GM19452 (cell line): ENCODE data around the gene TRPM1.

ENCODE experiments used
- ATAC-seq: cut with Tn5 transposase; IDR thresholded peaks from one replicate; pipeline ENCODE4 v1.9.1; 2021; ENCODE audit not compliant: unreplicated experiment

TRPM1 gene

GRCh38 chr15:31101262-31102038, at the start of gene TRPM1:
TRPM1 (minus strand) TSS chr15:31101725; CDS start chr15:31081355, 20,370 bp downstream.
- ATAC-seq, result no peak

GRCh38 chr15:31150732-31151231, 49.3 kb upstream of the TRPM1 start:
- ATAC-seq, result no peak

GRCh38 chr15:31149987-31150386, 48.5 kb upstream of the TRPM1 start:
- ATAC-seq, result no peak

DNA sequence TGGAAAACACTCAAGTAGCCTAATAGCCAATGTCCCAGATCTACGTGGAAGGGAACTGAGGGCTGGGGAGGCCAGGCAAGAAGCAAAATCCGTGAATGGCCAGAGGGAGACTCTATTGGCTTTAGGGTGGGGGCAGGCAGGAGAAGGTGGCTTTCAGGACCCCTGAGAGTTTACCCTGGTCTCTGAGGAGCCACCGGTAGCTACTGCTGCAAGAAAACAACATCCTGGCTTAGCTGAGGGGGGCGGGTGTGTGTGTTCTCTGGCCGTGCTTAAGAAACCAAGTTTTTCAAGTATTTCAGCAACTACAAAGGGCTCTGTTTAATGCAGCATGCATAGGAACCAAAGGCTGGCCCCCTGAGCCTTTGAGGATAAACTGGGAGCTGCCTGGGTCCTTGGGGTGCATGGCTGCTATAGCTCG, 47.6 kb upstream of the TRPM1 start:
- ATAC-seq, result no peak

DNA sequence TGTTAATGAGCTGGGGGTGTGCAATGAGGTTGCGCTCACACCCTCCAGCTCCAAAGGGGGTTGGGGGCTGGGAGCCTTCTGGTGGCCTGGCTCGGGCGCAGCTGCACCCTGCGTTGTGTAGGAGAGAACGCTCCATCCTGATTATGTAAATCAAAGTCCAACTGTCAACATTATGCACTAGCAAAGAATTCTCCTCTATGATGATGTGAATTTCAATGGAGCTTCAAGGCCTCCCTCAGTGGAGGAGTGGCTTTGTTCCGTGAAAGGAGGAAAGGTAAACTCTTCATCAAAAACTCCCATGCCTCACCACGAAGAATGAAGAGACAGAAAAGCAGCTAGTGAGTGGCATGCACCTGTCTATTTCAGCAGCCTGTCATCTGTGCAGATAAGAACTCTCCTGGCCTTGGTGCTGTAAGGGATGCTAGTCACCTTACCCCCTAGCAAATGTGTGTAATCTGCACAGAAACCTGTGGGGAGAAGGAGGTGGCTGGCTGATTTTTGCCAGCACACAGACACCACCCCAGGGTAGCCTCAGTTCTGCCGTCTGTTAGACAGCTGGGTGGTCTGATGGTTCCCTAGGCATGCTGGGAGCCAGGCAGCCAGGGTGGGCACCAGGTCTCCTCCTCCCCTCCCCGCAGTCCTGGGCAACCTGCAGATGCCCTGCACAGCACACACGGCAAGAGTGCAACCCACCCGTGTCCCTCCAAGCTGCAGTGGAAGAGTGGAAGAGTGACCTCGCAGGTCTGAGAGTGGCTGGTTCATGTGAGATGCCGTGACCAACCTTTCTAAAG, 47.0 kb upstream of the TRPM1 start:
- no peak for ATAC-seq

DNA sequence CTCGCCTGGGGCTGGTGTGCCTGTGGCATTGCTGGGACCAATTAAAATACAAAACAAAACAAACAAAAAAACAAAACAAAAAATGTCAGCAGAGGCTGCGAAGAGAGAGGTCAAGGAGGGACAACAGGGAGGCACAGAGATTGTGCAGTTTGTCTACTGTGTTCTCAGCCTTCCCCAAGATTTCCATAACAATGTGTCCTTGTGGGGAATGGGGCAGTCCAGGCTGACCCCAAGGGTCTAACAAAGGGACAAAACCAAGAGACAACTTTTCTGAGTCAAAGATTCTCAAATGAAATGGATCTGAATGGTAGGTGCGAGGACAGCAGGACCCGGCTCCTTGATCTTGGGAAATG, 46.4 kb upstream of the TRPM1 start:
- ATAC-seq, result no peak

- ATAC-seq, result no peak
Observed at GRCh38 chr15:31147456-31147855, 45.9 kb upstream of the TRPM1 start.

DNA sequence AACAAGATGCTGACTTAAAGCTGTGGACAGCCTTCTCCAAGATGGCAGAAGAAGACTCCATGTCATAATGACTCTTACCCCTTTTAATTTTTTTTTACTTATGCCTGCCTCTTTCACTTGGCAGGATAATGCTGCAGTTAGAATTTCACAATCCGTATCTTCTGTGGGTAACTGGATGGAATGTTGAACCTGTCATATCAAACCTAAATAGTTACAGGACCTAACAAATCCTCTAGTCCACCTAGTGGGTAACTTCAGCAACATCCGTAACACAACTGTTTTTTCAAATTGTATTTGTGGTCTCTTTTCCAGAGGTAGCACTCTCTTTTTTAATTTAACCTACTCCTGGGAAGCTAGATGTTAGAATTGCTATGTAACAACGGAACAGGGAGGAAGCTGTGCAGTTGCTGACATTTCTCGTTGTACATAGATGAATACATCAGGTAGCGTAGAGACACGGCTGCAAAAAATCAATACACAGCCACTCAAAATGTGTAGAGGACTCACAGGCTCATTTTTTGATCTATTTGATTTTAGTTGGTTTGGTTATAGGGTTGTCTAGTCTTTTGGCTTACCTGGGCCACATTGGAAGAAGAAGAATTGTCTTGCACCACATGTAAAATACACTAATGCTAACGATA, 43.9 kb upstream of the TRPM1 start:
- ATAC-seq, result no peak

- no peak for ATAC-seq
Observed at GRCh38 chr15:31141792-31142191, 40.3 kb upstream of the TRPM1 start.

DNA sequence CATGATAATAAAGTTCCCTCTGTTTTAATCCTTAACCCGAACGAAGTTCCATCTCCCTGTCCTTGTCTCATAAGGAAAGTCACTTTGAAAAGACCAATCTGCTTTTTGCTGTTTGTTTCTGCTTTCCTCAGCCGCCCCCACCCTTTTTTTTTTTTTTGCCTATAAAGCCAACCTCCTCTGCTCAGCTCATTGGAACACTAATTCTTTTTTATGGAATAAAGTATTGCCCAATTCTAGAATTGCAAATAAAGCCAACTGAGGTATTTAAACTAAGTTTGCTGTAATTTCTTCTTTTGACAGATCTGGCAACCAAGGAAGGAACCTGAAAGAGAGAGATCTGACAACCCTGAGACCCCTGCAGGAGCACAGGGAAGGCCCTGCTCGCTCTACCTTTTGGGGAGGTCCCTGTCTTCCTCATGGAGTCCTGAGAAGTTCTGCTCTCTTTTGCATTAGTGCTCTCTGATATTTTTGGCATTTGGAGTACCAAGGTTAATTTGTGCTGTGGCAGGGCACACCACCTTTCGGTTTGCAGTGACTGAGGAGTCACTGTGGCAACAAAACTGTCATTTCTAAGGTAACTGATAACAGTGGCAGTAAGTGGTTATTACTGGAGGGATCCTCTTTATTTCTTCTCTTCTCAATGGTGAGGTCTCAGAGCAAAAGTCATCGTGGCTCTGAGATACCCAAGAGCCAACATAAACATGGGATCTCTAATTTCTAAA, 35.2 kb upstream of the TRPM1 start:
- ATAC-seq, result no peak

DNA sequence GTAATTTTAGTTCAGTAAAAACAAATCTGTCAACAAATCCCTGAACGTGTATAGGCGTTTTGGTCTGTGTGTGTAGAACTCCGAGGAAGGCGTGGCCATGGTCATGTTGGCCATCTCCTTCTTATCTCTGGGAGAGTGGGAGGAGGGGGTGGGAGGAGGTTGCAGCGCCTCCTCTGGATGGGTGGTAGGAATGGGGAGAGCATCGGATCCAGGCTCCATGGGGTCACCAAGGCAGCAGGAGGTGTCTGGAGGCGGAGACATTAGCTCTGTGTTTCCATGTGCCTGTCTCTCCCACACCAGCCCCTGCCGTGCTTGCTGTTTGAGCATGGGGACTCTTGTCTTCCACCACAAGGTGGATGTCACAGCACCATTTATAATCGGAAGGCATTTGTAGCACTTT, 34.5 kb upstream of the TRPM1 start:
- no peak for ATAC-seq

- no peak for ATAC-seq
Observed at GRCh38 chr15:31135523-31135922, 34.0 kb upstream of the TRPM1 start.

GRCh38 chr15:31133890-31134289, 32.4 kb upstream of the TRPM1 start:
- ATAC-seq, result no peak

GRCh38 chr15:31131853-31132375, 30.4 kb upstream of the TRPM1 start:
- no peak for ATAC-seq

- no peak for ATAC-seq
Observed at GRCh38 chr15:31130576-31131237, 29.2 kb upstream of the TRPM1 start.

DNA sequence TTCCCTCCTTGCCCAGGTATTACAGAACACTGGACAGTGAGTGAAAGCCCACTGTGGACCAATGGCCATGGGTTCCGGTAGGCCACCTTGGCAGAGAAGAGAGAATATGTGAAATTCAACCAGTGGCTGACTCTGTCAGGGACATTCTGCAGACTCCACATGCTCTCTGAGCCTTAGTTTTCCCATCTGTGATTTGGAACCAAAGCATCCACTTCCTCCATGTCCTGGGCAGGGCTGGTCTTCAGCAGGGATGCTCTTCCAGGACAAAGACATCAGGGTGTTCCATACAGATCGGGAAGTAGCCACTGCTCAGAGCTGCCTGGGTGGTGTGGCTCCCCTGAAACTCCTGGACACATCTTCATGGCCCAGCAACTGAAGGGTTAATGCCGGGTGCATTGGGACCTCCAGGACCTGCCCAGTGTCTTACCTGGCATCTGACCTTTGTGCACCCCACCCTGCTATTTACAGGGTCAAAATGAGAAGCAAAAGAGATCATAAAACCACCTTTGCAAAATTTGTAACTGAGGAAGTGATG, 28.3 kb upstream of the TRPM1 start:
- ATAC-seq, result no peak

DNA sequence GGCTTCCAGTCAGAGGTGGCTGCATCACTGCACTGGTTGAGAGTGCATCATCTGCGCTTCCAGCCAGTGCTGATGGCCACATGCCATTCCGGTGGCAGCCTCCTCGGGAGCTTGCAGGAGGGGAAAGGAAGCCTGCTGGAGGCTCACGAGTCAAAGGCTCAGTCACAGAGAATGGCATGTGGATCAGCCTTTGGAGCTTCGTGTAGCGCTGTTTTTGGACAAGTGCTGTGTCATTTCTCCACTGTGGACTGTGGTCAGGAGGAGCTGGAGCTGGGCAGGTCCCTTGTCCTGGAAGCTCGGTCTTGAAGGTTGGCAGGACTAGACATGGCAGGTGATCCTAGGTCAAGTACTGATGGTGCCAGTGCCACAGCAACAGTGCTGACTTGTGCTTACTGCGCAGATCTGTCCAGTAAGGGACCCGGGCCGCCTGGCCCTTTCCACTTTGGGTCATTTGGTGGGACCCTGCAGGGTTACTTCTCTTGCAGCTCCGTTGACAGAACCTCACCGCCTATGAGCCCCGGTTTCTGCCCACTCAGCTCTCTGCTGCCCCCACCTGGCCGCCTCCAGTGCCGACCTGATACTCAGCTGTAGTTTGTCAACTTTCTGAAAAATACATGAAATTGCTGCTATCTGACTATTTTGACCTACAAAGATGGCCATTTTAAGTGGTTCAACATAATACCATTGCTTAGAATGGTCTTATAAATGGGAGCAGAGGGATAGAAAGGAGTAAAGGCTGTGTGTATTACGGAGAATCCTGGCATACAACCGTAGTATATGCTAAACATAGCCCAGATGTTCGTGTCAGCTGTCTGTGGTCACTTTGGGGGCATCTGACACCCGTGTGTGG, 27.6 kb upstream of the TRPM1 start:
- ATAC-seq, result no peak

DNA sequence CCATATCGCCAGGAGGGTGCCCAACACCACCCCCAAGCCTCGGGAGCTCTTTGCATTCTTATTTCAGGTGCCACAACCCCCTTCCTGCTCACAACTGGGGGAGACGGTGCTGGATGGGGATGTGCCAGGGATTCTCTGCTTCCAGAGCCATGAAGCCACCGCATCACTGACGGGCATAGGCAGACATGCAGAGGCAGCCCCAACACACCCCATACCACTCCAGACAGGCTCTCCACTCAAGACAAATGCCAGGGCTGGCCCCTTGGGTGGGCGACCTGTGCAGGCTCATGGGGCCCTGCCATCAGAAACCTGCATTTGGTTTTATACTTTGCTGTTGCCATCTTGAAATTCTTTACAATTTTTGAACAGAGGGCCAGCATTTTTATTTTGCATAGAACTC, 27.0 kb upstream of the TRPM1 start:
- ATAC-seq, result no peak

GRCh38 chr15:31127596-31128261, 26.2 kb upstream of the TRPM1 start:
- no peak for ATAC-seq
